ENCODE measurements around the gene BMP4.

DNA sequence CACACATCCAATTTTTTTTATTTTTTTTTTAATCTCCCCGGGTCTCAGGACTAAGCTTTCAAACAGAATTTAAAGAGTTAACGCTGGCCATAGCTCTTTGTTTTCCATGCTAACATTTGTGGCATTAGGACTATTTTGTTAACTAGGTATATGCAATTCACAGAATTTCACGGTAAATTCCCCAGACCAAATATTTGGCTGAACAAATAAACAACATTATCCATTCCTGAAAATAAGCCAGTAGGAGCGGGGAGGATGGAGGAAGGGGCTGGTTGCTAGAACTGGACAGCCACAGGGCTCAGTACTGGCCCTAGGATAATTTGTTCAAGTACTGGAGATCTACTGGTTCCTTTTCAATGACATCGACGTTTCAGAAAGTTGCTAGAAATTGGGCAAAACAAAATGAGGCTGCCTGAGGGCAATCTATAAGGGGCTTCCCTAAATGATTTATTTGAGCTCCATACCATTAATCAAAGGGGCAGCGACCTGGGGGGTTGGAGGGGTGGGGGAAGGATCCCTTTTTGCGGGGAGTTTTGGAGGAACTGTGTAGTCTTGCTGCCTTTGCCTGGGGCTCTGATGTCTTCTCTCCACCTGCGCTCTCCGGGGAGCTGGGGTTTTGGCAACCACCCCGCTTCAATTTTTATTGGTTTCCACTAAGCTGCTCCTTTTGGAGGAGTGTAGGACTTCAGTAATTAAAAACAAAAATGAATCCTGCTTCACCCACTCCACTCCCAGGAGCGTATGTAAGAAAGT, 9.0 kb downstream of the BMP4 start:
- TF ChIP-seq POLR2A (IDR thresholded peaks at IDR 0.05; ENCODE audit: low read length), result no peak
- TF ChIP-seq GATA1 (IDR thresholded peaks at IDR 0.05; ENCODE audit: low read depth, low read length), result no peak

All from erythroblast (primary cell).